ENCODE measurements around the gene CACNA1G. TPM values are rescaled to one million over a fixed set of nuclear protein-coding genes. Genes with fewer than 3 reads are reported as not detected.
A peak's percentile ranks its signal among the peaks of the same experiment; 100 is the strongest.

CACNA1G gene
- total RNA-seq, 1 experiment from 2014 or later, result 0.04 TPM

DNA sequence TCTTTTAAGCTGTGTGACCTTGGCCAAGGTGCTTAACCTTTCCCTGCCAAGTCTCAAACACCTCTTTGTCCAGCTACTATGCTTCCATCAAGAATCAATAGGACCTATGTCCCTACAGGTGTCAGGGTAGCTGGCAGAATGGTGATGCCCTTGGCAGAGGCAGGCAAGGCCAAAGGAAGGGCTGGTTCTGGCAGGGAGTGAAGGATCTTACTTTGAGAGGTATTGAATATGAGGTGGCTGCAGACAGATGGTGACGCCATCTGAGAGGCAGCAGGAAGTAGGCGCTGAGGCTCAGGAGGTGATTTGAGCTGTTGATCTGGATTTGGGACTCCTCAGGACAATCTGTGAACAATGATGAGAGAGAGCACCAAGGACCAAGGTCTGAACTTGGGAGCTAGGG lies 86.7 kb downstream of the CACNA1G start:
- H3K9ac ChIP-seq (ENCODE audit: low read length), result no peak overlapping the region
- H4K20me1 ChIP-seq (ENCODE audit: low read length), result no peaks in the 10 kb centered on the region
- DNase-seq (no peak), ATAC-seq (no peak)
- no TSS peak for BruUV-seq (replicated peaks)
- intact Hi-C loops (cut with micrococcal nuclease), result no loop called here
- peaks cover 23% of the 10 kb centered on the region for H3K4me1 ChIP-seq (ENCODE audit: insufficient read depth, low read length)
- peaks cover 18% of the 10 kb centered on the region for H3K79me2 ChIP-seq (ENCODE audit: low read length)
- no peak overlapping the region for H3K4me2 ChIP-seq (ENCODE audit: low read length)
- H3K9me3 ChIP-seq (ENCODE audit: low read length), result no peaks in the 10 kb centered on the region
- H3K36me3 ChIP-seq (ENCODE audit: low read depth, low read length), result peaks cover 10% of the 10 kb centered on the region; the same call in 1 of the 2 replicates
- ChIA-PET POLR2A (ENCODE audit: unreplicated experiment) (interaction anchor here (0.5 to 0.6 kb wide), 2 partner anchors 281 to 414 kb away, joined by 3 to 4 read pairs; no protein-coding TSS in a partner anchor), CTCF (no interaction called here)
- no peak overlapping the region for H2AFZ ChIP-seq (ENCODE audit: low read length)
- H3K4me3 ChIP-seq (ENCODE audit: low read length), result no peak overlapping the region
- no peaks in the 10 kb centered on the region for H3K27me3 ChIP-seq (ENCODE audit: low read length)
- H3F3A ChIP-seq (ENCODE audit: low read length, unreplicated experiment), result peaks cover 3% of the 10 kb centered on the region
- H3K9me2 ChIP-seq (replicated peaks; ENCODE audit: low read length), result no peaks in the 10 kb centered on the region
- no peak overlapping the region for H3K27ac ChIP-seq (ENCODE audit: low read length)
- TF ChIP-seq EZH2phosphoT487 (IDR thresholded peaks at IDR 0.05; ENCODE audit: borderline replicate concordance, low read length) (no peak), EZH2 (IDR thresholded peaks at IDR 0.05; ENCODE audit: low read length, unreplicated experiment) (no peak)
- TF ChIP-seq, protein P1, sequence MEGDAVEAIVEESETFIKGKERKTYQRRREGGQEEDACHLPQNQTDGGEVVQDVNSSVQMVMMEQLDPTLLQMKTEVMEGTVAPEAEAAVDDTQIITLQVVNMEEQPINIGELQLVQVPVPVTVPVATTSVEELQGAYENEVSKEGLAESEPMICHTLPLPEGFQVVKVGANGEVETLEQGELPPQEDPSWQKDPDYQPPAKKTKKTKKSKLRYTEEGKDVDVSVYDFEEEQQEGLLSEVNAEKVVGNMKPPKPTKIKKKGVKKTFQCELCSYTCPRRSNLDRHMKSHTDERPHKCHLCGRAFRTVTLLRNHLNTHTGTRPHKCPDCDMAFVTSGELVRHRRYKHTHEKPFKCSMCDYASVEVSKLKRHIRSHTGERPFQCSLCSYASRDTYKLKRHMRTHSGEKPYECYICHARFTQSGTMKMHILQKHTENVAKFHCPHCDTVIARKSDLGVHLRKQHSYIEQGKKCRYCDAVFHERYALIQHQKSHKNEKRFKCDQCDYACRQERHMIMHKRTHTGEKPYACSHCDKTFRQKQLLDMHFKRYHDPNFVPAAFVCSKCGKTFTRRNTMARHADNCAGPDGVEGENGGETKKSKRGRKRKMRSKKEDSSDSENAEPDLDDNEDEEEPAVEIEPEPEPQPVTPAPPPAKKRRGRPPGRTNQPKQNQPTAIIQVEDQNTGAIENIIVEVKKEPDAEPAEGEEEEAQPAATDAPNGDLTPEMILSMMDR (conservative IDR thresholded peaks at IDR 0.05; ENCODE audit: low read depth, low read length), result no peak

DNA sequence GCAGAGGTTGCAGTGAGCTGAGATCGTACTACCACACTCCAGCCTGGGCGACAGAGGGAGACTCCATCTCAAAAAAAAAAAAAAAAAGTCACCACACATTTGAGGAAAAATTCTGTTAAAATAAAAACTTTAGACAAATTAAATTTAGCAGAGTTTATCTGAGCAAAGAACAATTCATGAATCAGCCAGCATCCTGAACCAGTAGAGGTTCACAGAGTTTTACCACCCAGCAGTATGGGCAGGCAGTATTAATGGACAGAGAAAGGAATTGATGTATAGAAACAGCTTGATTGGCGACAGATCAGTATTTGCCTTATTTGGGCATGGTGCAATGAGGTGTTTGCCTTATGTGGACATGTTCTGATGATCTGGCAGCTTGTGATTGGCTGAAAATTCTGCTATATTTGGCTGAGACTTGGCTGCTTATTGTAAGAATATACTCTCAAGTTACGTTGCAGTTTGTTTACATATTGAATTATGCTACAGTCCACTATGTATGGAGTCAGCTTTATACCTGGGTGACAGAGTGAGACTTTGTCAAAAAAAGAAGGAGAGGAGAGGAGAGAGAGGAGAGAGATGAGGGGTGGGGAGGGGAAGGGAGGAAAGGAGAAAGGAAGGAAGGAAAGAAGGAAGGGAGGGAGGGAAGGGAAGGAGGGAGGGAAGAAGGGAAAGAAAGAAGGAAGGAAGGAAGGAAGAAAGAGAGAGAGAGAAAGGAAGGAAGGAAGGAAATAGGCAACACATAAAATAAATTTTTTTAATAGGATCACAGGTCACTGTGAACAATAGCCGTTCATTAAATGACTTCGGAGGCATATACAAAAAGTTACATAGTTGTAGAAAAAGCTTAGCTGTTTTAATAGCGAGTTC lies 88.8 kb downstream of the CACNA1G start:
- Histone ChIP-seq H3K36me3 (ENCODE audit: low read depth, low read length) (0 out of 2 replicates have a peak, but pooled peaks cover 4% of the 10 kb centered on the region), H3K79me2 (ENCODE audit: low read length) (peaks cover 3% of the 10 kb centered on the region; the same call in 1 of the 2 replicates), H3K4me1 (ENCODE audit: insufficient read depth, low read length) (peaks cover 9% of the 10 kb centered on the region), H3K27me3 (ENCODE audit: low read length) (no peaks in the 10 kb centered on the region), H2AFZ (ENCODE audit: low read length) (0 out of 2 replicates have a peak overlapping the region, but pooled peaks have one; percentile 1), H3K4me3 (ENCODE audit: low read length) (no peak overlapping the region), H3K9me3 (ENCODE audit: low read length) (no peaks in the 10 kb centered on the region), H3K9me2 (replicated peaks; ENCODE audit: low read length) (no peaks in the 10 kb centered on the region), H3K4me2 (ENCODE audit: low read length) (no peak overlapping the region; the same call in 1 of the 2 replicates), H3K27ac (ENCODE audit: low read length) (peak overlapping the region; percentile 39), H3F3A (ENCODE audit: low read length, unreplicated experiment) (peaks cover 3% of the 10 kb centered on the region), H3K9ac (ENCODE audit: low read length) (no peak overlapping the region), H4K20me1 (ENCODE audit: low read length) (no peaks in the 10 kb centered on the region)
- ATAC-seq (peak; percentile 79), DNase-seq (peak; percentile 91)
- ChIA-PET POLR2A (ENCODE audit: unreplicated experiment) (interaction anchor here (0.6 to 1.0 kb wide), 5 partner anchors 10 to 187 kb away, joined by 3 to 12 read pairs (median 4); no protein-coding TSS in a partner anchor), CTCF (interaction anchor here (0.7 kb wide), 1 partner anchor 48 kb away, joined by 3 read pairs; no protein-coding TSS in a partner anchor)
- no TSS peak for BruUV-seq (replicated peaks)
- TF ChIP-seq, protein P1 (conservative IDR thresholded peaks at IDR 0.05; ENCODE audit: low read depth, low read length), result no peak
- TF ChIP-seq EZH2 (IDR thresholded peaks at IDR 0.05; ENCODE audit: low read length, unreplicated experiment) (no peak), EZH2phosphoT487 (IDR thresholded peaks at IDR 0.05; ENCODE audit: borderline replicate concordance, low read length) (no peak)
- intact Hi-C loops (cut with micrococcal nuclease), result no loop called here

All from PC-3 (cell line).